ENCODE results near the gene TMEM263.
"Not testable (repeated sequence)": the region's sequence is repeated elsewhere in the genome, so short reads cannot be mapped to it uniquely, and the experiment has no call there.

TMEM263 gene

DNA sequence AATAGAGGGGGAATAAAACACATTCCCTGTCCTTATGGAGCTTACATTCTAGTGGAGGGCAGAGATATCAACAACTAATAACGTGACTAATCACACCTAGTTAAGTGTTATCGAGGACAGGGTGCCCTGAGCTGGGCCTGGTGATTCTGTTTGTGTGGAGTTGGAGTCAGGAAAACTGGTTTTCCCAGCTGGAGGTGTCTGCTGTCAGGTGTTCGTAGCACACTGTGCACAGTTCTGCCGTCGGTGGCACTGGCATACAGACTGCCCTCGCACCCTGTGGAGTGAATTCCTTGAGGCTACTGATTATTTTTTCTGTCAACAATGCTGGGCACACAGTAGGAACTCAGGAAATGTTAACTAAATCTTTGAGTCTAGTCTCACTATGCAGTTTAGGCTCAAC is 32.1 kb downstream of the TMEM263 start:
- no peak for DNase-seq

DNA sequence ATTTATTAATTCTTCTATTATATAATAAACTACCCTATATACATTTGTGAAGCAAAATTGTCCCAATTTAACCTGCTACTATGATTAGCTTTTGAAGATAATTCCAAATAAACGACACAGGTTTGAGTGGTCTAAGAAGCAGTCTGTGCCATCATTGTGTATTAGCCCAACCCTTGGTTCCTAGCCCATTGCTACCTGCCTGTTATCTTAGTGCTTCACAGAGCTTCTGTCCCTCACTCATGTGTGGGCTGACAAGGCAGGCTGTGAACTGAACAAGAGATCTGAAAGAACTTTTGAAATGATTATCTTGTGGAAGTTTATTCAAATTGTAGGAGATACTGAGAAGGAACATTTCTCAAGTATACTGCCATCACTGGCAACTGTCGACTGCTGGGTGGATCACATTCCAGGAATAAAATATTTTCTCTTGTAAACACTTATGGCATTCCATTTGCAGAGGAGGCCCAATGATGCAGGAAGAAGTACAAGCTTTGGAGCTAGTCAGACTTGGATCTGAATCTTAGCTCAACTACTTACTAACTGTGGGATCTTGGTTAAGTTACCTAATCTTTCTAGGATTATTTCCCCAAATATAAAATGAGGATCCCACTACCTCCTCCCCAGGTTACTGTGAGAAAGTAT is 39.0 kb downstream of the TMEM263 start:
- DNase-seq, result no peak

DNA sequence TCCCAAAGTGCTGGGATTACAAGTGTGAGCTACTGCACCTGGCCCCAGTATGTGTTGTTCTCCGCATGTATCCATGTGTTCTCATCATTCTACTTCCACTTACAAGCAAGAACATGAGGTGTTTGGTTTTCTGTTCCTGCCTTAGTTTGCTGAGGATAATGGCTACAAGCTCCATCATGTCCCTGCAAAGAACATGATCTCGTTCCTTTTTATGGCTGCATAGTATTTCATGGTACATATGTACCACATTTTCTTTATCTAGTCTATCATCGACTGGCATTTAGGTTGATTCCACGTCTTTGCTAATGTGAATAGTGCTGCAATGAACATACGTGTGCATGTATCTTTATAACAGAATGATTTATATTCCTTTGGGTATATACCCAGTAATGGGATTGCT is 40.4 kb downstream of the TMEM263 start:
- not testable (repeated sequence) for DNase-seq

DNA sequence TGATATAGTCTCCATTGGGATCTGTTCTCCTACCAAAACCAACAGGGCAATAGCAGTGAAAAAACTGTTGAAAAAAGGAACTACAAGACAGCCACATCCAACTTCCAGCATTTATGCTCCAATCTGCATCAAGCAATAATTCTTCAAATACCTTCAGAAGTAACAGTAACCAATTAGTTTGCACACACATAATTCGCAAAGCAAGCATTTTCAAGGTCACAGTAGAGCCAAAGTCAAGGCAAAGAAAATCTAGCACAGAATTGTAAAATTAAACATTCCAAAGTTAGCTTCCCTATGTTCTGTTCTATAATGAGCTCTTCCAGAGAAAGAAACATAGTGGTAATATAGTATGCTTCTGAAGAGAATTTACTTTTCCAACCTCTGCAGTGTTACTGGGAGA is 42.2 kb downstream of the TMEM263 start:
- no peak for DNase-seq

DNA sequence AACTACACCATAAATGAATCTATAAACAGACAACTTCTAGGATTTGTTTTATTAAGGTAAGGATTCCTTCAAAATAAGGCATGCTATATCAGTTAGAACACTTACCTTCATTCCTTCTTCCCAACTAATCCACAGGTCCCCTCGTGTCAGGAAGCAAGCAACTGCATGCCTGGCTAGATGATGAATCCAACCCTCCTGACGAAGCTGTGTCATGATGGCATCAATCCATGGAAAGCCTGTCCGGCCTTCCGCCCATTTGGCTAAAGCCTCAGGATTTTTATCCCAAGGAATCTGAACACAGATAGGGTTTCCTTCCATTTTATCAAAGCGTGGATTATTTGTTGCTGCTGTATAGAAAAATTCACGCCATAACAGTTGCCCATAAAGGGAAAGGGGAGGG is 43.7 kb downstream of the TMEM263 start:
- no peak for DNase-seq

DNA sequence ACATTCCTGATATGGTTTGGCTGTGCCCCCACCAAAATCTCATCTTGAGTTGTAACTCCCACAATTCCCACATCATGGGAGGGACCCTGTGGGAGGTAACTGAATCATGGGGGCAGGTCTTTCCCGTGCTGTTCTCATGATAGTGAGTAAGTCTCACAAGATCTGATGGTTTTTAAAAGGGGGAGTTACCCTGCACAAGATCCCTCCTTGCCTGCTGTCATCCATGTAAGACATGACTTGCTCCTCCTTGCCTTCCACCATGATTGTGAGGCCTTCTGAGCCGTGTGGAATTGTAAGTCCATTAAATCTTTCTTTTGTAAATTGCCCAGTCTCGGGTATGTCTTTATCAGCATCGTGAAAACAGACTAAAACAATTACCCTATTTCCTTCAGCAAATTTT is 47.0 kb downstream of the TMEM263 start:
- DNase-seq, result not testable (repeated sequence)

DNA sequence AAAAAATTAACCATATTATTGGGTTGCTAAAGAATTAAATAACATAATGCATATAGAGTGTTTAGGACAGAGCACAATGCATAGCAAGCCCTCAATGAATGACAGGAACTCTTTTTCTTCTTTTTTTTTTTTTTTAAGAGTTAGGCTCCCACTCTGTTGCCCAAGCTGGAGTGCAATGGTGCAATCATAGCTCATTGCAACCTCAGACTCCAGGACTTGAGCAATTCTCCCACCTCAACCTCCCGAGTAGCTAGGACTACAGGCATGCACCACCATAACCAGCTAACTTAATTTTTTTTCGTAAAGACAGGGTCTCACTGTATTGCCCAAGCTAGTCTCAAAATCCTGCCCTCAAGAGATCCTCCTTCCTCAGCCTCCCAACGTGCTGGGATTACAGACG is 51.7 kb downstream of the TMEM263 start:
- no peak for DNase-seq

DNA sequence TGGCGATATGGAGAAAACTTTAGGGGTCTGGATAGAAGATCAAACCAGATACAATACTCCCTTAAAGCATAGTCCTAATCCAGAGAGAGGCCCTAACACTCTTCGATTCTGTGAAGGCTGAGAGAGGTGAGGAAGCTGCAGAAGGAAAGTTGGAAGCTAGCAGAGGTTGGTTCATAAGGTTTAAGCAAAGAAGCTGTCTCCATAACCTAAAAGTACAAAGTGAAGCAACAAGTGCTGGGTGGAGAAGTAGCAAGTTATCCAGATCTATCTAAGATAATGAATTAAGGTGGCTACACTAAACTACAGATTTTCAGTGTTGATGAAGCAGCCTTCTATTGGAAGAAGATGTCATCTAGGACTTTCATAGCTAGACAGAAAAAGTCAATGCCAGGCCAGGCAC is 55.8 kb downstream of the TMEM263 start:
- DNase-seq, result no peak

DNA sequence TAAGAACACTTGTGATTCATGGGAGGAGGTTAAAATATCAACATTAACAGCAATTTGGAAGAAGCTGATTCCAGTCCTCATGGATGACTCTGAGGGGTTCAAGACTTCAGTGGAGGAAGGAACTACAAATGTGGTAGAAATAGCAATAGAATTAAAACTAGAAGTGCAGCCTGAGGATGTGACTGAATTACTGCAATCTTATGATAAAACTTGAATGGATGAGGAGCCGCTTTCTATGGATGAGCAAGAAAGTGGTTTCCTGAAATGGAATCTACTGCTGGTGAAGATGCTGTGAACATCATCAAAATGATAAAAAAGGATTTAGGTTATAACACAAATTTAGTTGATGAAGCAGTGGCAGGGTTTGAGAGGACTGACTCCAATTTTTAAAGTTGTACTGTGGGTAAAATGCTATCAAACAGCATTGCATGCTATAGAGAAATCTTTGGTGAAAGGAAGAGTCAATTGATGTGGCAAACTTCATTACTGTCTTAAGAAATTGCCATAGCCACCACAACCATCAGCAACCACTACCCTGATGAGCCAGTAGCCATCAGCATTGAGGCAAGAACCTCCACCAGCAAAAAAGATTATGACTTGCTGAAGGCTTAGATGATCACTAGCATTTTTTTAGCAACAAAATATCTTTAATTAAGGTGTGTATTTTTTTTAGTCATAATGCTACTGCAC is 57.2 kb downstream of the TMEM263 start:
- DNase-seq, result no peak

DNA sequence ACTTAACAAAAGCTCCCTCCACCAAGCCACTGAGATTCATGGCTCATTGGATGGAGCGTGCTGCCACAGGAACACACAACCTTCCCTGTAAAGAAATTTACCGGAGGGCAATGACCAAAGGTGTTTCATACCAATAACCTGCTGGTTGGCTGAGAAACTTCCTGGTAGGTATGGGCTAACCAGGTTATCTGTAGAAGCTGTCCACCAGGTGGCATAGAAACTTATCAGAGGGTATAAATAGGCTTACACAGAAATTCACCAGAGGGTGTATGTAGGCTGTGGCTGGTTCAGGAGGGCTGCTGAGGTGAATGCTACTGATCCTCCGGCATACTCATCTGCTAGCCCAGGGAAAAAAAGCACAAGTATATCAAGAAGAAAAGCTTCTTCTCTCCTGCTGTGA is 58.3 kb downstream of the TMEM263 start:
- DNase-seq, result peak; percentile 52

DNA sequence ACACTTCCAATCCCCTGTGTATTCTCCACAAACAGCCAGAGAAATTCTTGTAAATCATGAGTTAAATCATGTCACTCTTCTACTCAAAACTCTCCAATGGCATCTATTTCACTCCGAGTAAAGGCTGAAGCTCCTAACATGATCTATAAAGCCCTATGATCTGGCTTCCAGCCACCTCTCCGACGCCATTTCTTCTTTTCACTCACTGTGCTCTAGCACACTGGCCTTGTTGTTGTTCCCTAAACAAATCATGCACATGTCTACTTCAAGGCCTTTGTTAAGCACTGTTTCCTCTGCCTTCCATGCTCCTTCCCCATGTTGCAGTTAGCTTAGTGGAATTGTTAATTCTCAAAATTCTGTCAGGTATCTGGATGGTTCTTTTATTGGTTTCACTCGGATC is 61.3 kb downstream of the TMEM263 start:
- no peak for DNase-seq

DNA sequence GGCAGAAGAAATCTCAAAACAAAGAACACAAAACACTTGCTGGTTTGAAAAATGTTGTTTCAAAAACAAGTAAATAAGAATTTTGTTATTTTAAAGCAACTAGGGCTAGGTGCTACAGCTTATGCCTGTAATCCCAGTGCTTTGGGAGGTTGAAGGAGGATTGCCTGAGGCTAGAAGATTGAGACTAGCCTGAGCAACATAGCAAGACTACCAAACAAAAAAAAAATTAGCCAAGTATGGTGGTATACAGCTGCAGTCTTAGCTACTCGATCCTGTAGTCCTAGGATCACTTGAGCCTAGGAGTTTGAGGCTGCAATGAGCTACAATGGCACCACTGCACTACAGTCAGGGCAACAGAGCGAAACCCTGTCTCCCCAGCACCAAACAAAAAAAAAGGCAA is 63.8 kb downstream of the TMEM263 start:
- DNase-seq, result no peak
